Mesenchymal stem cell (in vitro differentiated cells and primary cell): ENCODE data around the gene EML2.
A peak's percentile ranks its signal among the peaks of the same experiment; 100 is the strongest.

ENCODE experiments used
- DNase-seq: peaks from one replicate; pipeline ENCODE4 v3.0.0-alpha.2; 2013
- H2AFZ ChIP-seq: one replicate; pipeline ENCODE4 v1.6.1; 2013; ENCODE audit warnings: low read depth, mild to moderate bottlenecking, control low read depth, inconsistent platforms, low read length, moderate library complexity
- H2AK5ac ChIP-seq: 2 replicates; pipeline ENCODE4 v1.6.1; 2013; ENCODE audit warnings: low read length, moderate library complexity, mild to moderate bottlenecking, inconsistent platforms; ENCODE audit not compliant: severe bottlenecking
- H2BK120ac ChIP-seq: one replicate; pipeline ENCODE4 v1.6.1; 2013; ENCODE audit warnings: low read depth, mild to moderate bottlenecking, inconsistent platforms, low read length, moderate library complexity
- H2BK12ac ChIP-seq, 2 experiments: one replicate each; pipeline ENCODE4 v1.6.1; 2013; ENCODE audit warnings: inconsistent platforms in 2 of 2, low read length in 2 of 2, mild to moderate bottlenecking in 2 of 2, moderate library complexity in 2 of 2, control low read depth in 1 of 2
- H2BK15ac ChIP-seq: one replicate; pipeline ENCODE4 v1.6.1; 2013; ENCODE audit warnings: mild to moderate bottlenecking, low read depth, inconsistent platforms; ENCODE audit not compliant: poor library complexity, severe bottlenecking
- H2BK5ac ChIP-seq: 2 replicates; pipeline ENCODE4 v1.6.1; 2013; ENCODE audit warnings: low read depth, mild to moderate bottlenecking, low read length, control low read depth, inconsistent platforms; ENCODE audit not compliant: poor library complexity, severe bottlenecking
- H3K14ac ChIP-seq, 2 experiments: one replicate each; pipeline ENCODE4 v1.6.1; 2013; ENCODE audit warnings: inconsistent platforms in 2 of 2, low read length in 2 of 2, control low read depth in 1 of 2, mild to moderate bottlenecking in 1 of 2, moderate library complexity in 1 of 2
- H3K18ac ChIP-seq, 2 experiments: one replicate each; pipeline ENCODE4 v1.6.1; 2013; ENCODE audit warnings: inconsistent platforms in 2 of 2, low read length in 2 of 2, control low read depth in 1 of 2, low read depth in 1 of 2, mild to moderate bottlenecking in 1 of 2
- H3K23ac ChIP-seq, 2 experiments: one replicate each; pipeline ENCODE4 v1.6.1; 2013; ENCODE audit warnings: inconsistent platforms in 2 of 2, low read length in 2 of 2, mild to moderate bottlenecking in 2 of 2, moderate library complexity in 2 of 2, control low read depth in 1 of 2
- H3K27ac ChIP-seq: 2 replicates; pipeline ENCODE4 v1.5.1; 2013; ENCODE audit warnings: mild to moderate bottlenecking, moderate library complexity, low read length, control low read depth, inconsistent platforms; ENCODE audit not compliant: poor library complexity, severe bottlenecking
- H3K27me3 ChIP-seq, 2 experiments: 2 replicates each; pipeline versions ENCODE4 v1.6.1 to v1.7.0; 2013; ENCODE audit warnings: low read length in 2 of 2, mild to moderate bottlenecking in 2 of 2, moderate library complexity in 2 of 2, control low read depth in 1 of 2, inconsistent platforms in 1 of 2; ENCODE audit not compliant: control insufficient read depth in 1 of 2, insufficient read depth in 1 of 2
- H3K36me3 ChIP-seq, 2 experiments: 2 replicates each; pipeline versions ENCODE4 v1.6.1 to v1.7.0; 2013; ENCODE audit warnings: low read length in 2 of 2, control low read depth in 1 of 2, inconsistent platforms in 1 of 2, low read depth in 1 of 2, mild to moderate bottlenecking in 1 of 2; ENCODE audit not compliant: insufficient read depth in 2 of 2, control insufficient read depth in 1 of 2
- H3K4ac ChIP-seq, 2 experiments: one replicate each; pipeline ENCODE4 v1.6.1; 2013; ENCODE audit warnings: inconsistent platforms in 2 of 2, low read length in 2 of 2, mild to moderate bottlenecking in 2 of 2, moderate library complexity in 2 of 2, control low read depth in 1 of 2, low read depth in 1 of 2
- H3K4me1 ChIP-seq: 2 replicates; pipeline ENCODE4 v1.6.1; 2013; ENCODE audit warnings: low read depth, low read length, control low read depth; ENCODE audit not compliant: control insufficient read depth, insufficient read depth
- H3K4me2 ChIP-seq: 2 replicates; pipeline ENCODE4 v1.6.1; 2013; ENCODE audit warnings: low read length, mild to moderate bottlenecking, inconsistent platforms; ENCODE audit not compliant: poor library complexity, severe bottlenecking
- H3K4me3 ChIP-seq, 2 experiments: 2 replicates each; pipeline versions ENCODE4 v1.5.1 to v1.7.0; 2013; ENCODE audit warnings: low read length in 2 of 2, mild to moderate bottlenecking in 2 of 2, control low read depth in 1 of 2, low read depth in 1 of 2; ENCODE audit not compliant: insufficient read depth in 1 of 2
- H3K79me1 ChIP-seq: replicated peaks from 2 replicates; pipeline ENCODE4 v1.6.1; 2013; ENCODE audit warnings: mild to moderate bottlenecking, control low read depth, low read length, inconsistent platforms; ENCODE audit not compliant: poor library complexity, severe bottlenecking
- H3K9ac ChIP-seq: 2 replicates; pipeline ENCODE4 v1.7.0; 2013; ENCODE audit warnings: mild to moderate bottlenecking, low read length, moderate library complexity
- H3K9me3 ChIP-seq: 2 replicates; pipeline ENCODE4 v1.7.0; 2013; ENCODE audit warnings: mild to moderate bottlenecking, low read length; ENCODE audit not compliant: control insufficient read depth
- H4K8ac ChIP-seq: one replicate; pipeline ENCODE4 v1.6.1; 2013; ENCODE audit warnings: inconsistent platforms, mild to moderate bottlenecking, low read length, moderate library complexity
- H4K91ac ChIP-seq: one replicate; pipeline ENCODE4 v1.6.1; 2013; ENCODE audit warnings: mild to moderate bottlenecking, low read length, inconsistent platforms
- WGBS: methylation state at CpG from one replicate; pipeline ENCODE4 v1.1.7; 2013; ENCODE audit warnings: mixed read lengths; 5-methylcytosine and 5-hydroxymethylcytosine counted together

Gene EML2

GRCh38 chr19:45664575-45664974 is 25.4 kb upstream of the EML2 start:
- Histone ChIP-seq H3K9me3 (no peaks in the 10 kb centered on the region), H3K9ac (no peak overlapping the region), H4K8ac (no peak overlapping the region), H3K23ac (peak overlapping the region in 1 of 2 experiments; percentile 10), H3K27ac (no peak overlapping the region), H4K91ac (peak overlapping the region; percentile 47), H3K4me3 (no peak overlapping the region), H3K27me3 (peaks cover 19 to 52% of the 10 kb centered on the region in 2 experiments), H3K14ac (peak overlapping the region in 1 of 2 experiments; percentile 6), H3K79me1 (no peaks in the 10 kb centered on the region), H2BK12ac (no peak overlapping the region), H3K4ac (no peak overlapping the region), H3K18ac (no peak overlapping the region), H3K4me1 (peaks cover 14% of the 10 kb centered on the region), H2BK15ac (no peak overlapping the region), H2BK5ac (no peak overlapping the region), H2AFZ (no peak overlapping the region), H3K36me3 (no peaks in the 10 kb centered on the region), H2BK120ac (no peak overlapping the region), H2AK5ac (no peak overlapping the region), H3K4me2 (no peak overlapping the region)
- no peak for DNase-seq
- 80% methylated on average over 7 of the region's 7 CpGs for WGBS

GRCh38 chr19:45663800-45664199 is 24.6 kb upstream of the EML2 start:
- Histone ChIP-seq H2AFZ (no peak overlapping the region), H3K4me3 (no peak overlapping the region), H3K14ac (no peak overlapping the region), H3K36me3 (no peaks in the 10 kb centered on the region), H4K91ac (no peak overlapping the region), H3K79me1 (no peaks in the 10 kb centered on the region), H3K9me3 (no peaks in the 10 kb centered on the region), H3K27me3 (peaks cover 26 to 52% of the 10 kb centered on the region in 2 experiments), H2AK5ac (no peak overlapping the region), H3K27ac (no peak overlapping the region), H3K4me1 (peaks cover 8% of the 10 kb centered on the region), H2BK120ac (no peak overlapping the region), H2BK15ac (no peak overlapping the region), H3K18ac (no peak overlapping the region), H3K9ac (no peak overlapping the region), H3K23ac (no peak overlapping the region), H2BK12ac (no peak overlapping the region), H3K4ac (no peak overlapping the region), H2BK5ac (no peak overlapping the region), H3K4me2 (no peak overlapping the region), H4K8ac (no peak overlapping the region)
- no peak for DNase-seq
- WGBS: 94% methylated on average over 1 of the region's 1 CpG

GRCh38 chr19:45660636-45661035 is 21.4 kb upstream of the EML2 start:
- Histone ChIP-seq H4K8ac (no peak overlapping the region), H4K91ac (no peak overlapping the region), H3K4me1 (peaks cover 2% of the 10 kb centered on the region), H3K9ac (no peak overlapping the region), H3K18ac (no peak overlapping the region), H2BK12ac (no peak overlapping the region), H3K23ac (no peak overlapping the region), H2BK15ac (no peak overlapping the region), H3K27me3 (peaks cover 29 to 40% of the 10 kb centered on the region in 2 experiments), H2BK5ac (no peak overlapping the region), H3K4me2 (no peak overlapping the region), H3K4me3 (no peak overlapping the region), H2AFZ (no peak overlapping the region), H3K14ac (no peak overlapping the region), H3K4ac (no peak overlapping the region), H2BK120ac (no peak overlapping the region), H3K9me3 (no peaks in the 10 kb centered on the region), H3K27ac (no peak overlapping the region), H3K36me3 (no peaks in the 10 kb centered on the region), H3K79me1 (no peaks in the 10 kb centered on the region), H2AK5ac (no peak overlapping the region)
- WGBS: 71% methylated on average over 7 of the region's 8 CpGs
- no peak for DNase-seq

- H2BK15ac ChIP-seq: peak overlapping the region; percentile 74
- H3K14ac ChIP-seq: peak overlapping the region in 1 of 2 experiments; percentile 76
- no peak overlapping the region for H3K18ac ChIP-seq
- H3K27ac ChIP-seq: no peak overlapping the region
- H3K4me3 ChIP-seq: no peak overlapping the region
- WGBS: 70% methylated on average over 6 of the region's 6 CpGs
- no peak overlapping the region for H4K8ac ChIP-seq
- peak overlapping the region in 1 of 2 experiments; percentile 94 for H2BK12ac ChIP-seq
- H2AK5ac ChIP-seq: no peak overlapping the region
- no peak overlapping the region for H3K4me2 ChIP-seq
- H3K9me3 ChIP-seq: no peaks in the 10 kb centered on the region
- H3K23ac ChIP-seq: no peak overlapping the region
- H2BK5ac ChIP-seq: no peak overlapping the region
- H3K9ac ChIP-seq: no peak overlapping the region
- H3K4me1 ChIP-seq: peaks cover 2% of the 10 kb centered on the region
- H4K91ac ChIP-seq: peak overlapping the region; percentile 53
- DNase-seq: no peak
- H3K79me1 ChIP-seq: no peaks in the 10 kb centered on the region
- H3K36me3 ChIP-seq: no peaks in the 10 kb centered on the region
- H2AFZ ChIP-seq: no peak overlapping the region
- peak overlapping the region in 1 of 2 experiments; percentile 37 for H3K4ac ChIP-seq
- no peak overlapping the region for H2BK120ac ChIP-seq
- H3K27me3 ChIP-seq: peaks cover 29 to 36% of the 10 kb centered on the region in 2 experiments
These were observed 20.0 kb upstream of the EML2 start for GRCh38 chr19:45659096-45659729.
